EH (cell line): ENCODE results near the gene KCNJ10.

Experiments used
- DNase-seq: peaks from one replicate; pipeline ENCODE4 v3.0.0-alpha.2; 2015; ENCODE audit warnings: low read depth

The KCNJ10 gene

GRCh38 chr1:159962176-159962575 is 107.8 kb downstream of the KCNJ10 start:
- no peak for DNase-seq

- no peak for DNase-seq
Measured at GRCh38 chr1:159961636-159962035, 108.3 kb downstream of the KCNJ10 start.

- DNase-seq = peak; percentile 91
Measured at GRCh38 chr1:159960721-159961381, 109.1 kb downstream of the KCNJ10 start.

GRCh38 chr1:159959451-159959850 is 110.5 kb downstream of the KCNJ10 start:
- DNase-seq = peak; percentile 10

GRCh38 chr1:159958719-159959380 is 111.1 kb downstream of the KCNJ10 start:
- DNase-seq = no peak

- no peak for DNase-seq
Measured at GRCh38 chr1:159957824-159958268, 112.1 kb downstream of the KCNJ10 start.

- no peak for DNase-seq
Measured at GRCh38 chr1:159955456-159955855, 114.5 kb downstream of the KCNJ10 start.

GRCh38 chr1:159953536-159954515 is 116.1 kb downstream of the KCNJ10 start, which contains the start of gene SLAMF9:
SLAMF9 (minus strand) TSS chr1:159954237; CDS start chr1:159954137, 100 bp downstream.
- DNase-seq = peak; percentile 64

GRCh38 chr1:159952932-159953331 is 117.0 kb downstream of the KCNJ10 start:
- no peak for DNase-seq

- no peak for DNase-seq
Measured at GRCh38 chr1:159951551-159951950, 118.4 kb downstream of the KCNJ10 start.

GRCh38 chr1:159951016-159951415 is 118.9 kb downstream of the KCNJ10 start:
- no peak for DNase-seq

- DNase-seq = no peak
Measured at GRCh38 chr1:159949981-159950381, 120.0 kb downstream of the KCNJ10 start.

- no peak for DNase-seq
Measured at GRCh38 chr1:159949123-159949522, 120.8 kb downstream of the KCNJ10 start.
